NCI-H524 treated with DMSO at 0.1 percent for 48 hours (cell line): ENCODE data around the gene TAC1.
"Not testable (repeated sequence)": the region's sequence is repeated elsewhere in the genome, so short reads cannot be mapped to it uniquely, and the experiment has no call there.

Source experiments
- DNase-seq: peaks from one replicate; lab custom pipeline; 2025; lab: John Stamatoyannopoulos, UW

The TAC1 gene, protein sequence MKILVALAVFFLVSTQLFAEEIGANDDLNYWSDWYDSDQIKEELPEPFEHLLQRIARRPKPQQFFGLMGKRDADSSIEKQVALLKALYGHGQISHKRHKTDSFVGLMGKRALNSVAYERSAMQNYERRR

GRCh38 chr7:97731736-97732564 is at the start of gene TAC1:
Gene TAC1 (plus strand): TSS chr7:97732086. CDS start chr7:97732613, 527 bp downstream.
- DNase-seq, result no peak

DNA sequence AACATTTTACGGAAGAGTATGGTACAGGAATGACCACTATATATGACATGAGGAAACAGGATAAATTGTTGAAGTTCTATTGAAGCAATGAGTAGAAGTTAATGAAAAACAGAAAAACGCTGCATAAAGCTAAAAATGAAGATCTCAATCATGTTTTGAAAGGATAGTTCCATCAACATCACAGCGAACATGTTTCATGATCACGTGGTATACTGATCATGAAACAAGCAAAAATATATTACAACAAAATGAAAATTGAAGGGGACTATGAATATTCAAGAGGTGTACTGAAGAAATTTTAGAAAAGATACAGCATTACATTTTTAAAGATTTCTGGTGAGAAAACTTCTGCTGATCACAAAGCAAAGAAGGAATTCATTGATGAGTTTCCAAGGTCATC is 45.9 kb upstream of the TAC1 start:
- DNase-seq, result no peak

DNA sequence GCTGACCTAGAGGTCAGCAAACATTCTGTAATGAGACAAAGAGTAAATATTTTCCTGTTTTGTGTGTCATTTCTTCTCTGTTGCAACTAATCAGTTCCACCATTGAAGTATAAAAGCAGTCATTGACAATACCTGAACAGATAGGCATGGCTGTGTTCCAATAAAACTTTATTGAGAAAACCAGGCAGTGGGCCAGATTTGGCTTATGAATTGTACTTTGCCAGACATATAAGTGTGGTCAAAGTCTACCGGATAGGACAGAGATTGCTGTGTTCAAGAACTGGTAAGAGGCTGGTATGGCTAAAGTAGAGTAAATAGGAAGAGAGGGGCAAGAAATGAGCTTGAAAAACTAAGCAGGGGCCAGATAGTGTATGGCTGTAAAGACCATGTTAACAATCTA is 38.3 kb upstream of the TAC1 start:
- DNase-seq, result no peak

GRCh38 chr7:97694355-97694754 is 37.5 kb upstream of the TAC1 start:
- DNase-seq, result no peak

DNA sequence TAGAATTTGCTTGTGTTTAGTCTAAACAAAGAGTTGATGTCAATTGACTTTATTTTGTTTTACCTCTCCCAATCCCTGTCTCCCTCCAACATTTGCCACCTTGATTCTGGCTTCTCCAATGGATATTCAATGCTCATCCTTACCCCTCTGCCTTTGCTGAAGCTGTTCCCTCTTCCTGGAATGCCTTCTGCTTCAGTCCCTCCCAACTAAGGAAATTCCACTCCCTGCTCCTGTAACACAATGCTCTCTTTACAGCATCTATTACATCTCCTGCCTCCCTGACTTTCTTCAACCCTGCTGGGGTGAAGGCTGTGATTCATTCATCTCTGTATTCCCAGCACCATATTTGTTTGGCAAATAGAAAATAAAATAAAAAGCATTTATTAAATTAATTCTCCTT is 34.5 kb upstream of the TAC1 start:
- no peak for DNase-seq

DNA sequence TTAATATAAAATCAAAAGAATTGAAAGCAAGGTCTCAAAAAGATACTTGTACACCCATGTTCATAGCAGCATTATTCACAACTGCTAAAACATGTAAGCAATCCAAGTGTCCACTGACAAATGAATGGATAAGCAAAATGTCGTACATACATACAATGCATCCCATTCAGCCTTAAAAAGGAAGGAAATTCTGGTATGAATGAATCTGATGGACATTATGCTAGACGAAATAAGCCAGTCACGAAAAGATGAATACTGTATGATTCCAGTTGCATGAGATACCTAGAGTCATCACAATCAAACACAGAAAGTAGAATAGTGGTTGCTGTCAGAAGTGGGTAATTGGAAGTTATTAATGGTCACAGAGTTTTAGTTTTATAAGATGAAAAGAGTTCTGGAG is 9.5 kb upstream of the TAC1 start:
- no peak for DNase-seq

DNA sequence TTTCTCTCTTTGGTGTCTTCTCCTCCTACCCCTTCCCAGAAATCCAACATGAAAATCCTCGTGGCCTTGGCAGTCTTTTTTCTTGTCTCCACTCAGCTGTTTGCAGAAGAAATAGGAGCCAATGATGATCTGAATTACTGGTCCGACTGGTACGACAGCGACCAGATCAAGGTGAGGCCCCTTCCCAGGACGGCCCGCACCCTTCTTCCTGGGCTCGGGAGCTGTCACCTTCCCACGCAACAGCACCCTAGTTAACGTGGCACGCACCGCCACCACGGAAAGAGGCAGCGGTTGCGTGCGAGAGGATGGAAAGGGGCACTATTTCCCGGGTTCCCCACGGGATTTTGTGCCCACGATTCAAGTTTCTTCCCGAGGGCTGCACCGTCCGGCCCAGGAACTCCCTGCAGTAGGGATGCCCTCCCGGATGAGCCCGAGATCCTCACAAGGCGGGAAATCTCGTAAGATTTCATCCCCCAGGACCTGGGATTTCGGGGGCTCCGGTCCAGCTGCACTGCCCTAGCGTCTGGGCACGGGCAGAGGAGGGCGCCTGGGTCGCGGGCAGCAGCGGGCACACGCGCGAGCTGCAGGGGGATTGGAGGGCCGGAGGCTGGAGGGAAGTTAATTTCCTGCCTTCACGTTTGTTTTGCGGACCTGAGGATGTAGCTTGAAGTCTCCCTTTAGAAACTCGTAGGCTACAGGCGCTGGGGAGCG is 834 bp downstream of the TAC1 start:
- no peak for DNase-seq

GRCh38 chr7:97733276-97734161 is 1.6 kb downstream of the TAC1 start:
- no peak for DNase-seq

- no peak for DNase-seq
These were observed 2.4 kb downstream of the TAC1 start for GRCh38 chr7:97734255-97734654.

- DNase-seq, result no peak
These were observed 3.2 kb downstream of the TAC1 start for GRCh38 chr7:97735075-97735474.

DNA sequence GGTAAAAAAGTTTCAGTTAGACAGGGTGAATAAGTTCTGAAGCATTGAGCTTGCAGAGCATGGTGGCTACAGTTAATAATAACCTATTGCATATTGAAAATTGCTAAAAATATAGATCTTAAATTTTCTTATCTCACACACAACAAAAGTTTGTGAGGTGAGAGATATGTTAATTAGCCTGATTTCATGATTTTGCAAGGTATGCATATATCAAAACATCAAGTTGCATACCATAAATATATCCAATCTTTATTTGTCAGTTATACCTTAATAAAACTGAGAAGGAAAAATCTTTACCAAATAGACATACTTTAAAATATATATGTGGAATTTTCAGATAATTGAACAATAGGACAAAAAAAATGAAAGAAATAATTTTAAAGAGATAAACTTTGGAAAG is 16.6 kb downstream of the TAC1 start:
- DNase-seq, result no peak

DNA sequence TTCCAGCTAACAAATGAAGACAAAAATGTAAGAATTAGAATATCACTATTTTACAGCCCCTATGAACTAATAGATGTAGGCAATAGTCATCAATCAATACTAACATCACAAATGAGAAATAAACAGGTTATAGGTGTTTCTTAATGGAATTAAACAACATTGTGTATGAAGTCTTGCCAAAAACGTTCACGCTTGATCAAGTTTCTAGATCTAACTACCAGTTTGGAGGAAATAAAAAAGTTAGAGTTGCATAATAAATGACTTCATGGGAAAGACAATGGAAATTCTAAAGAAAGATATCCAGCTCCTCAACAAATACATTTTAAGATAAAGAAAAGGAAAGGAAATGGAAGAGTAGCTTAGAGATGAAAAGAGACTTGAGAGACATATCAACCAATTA is 19.7 kb downstream of the TAC1 start:
- DNase-seq, result no peak

GRCh38 chr7:97752215-97752614 is 20.3 kb downstream of the TAC1 start:
- no peak for DNase-seq

DNA sequence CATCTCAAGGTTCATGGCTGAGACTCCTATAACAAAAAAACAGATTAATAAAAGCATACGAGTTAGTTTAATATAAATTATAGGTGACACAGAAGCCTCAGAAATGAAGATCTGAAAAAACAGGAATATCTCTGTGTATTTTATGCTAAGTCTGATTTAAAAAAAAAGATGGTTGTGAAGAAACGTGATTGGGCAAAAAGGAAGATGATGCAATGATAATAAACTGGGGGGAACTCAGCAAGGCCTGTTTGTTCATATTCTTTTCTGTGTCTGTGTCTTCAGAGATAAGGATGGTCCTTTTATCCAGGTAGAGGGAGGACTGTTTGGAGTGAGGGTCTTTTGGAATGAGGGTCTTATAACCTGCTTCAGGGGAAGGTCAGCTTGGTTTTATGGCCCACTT is 25.9 kb downstream of the TAC1 start:
- no peak for DNase-seq

- DNase-seq, result no peak
These were observed 39.0 kb downstream of the TAC1 start for GRCh38 chr7:97770850-97771249.

DNA sequence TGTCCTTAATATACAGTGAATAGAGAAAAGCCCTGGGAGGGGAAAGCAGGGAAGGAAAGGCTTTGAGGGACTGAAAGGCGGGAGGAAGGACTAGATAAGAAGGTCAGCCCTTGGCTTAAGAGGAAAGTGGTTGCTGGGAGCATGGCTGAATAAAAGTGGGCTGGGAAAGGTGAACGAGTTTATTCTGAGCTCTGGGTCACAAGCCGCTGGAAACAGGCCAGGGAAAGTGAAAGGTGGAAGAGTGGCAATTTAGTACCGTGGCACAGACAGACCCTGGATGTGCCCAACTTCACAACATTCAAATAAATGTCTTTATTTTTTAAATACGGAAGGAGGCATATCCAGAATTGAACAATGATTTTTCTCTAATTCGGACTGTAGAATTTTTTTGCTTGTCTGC is 39.7 kb downstream of the TAC1 start:
- no peak for DNase-seq

- no peak for DNase-seq
These were observed 40.4 kb downstream of the TAC1 start for GRCh38 chr7:97772045-97772901.

GRCh38 chr7:97786398-97786797 is 54.5 kb downstream of the TAC1 start:
- DNase-seq, result not testable (repeated sequence)
